Trophoblast cell (in vitro differentiated cells and primary cell): ENCODE results near the gene EP400.

Experiments
- DNase-seq, 2 donors: peaks; one replicate each; pipeline ENCODE4 v3.0.0-alpha.2; 2016
- H2AFZ ChIP-seq: 2 replicates; pipeline ENCODE4 v1.6.1; 2013; ENCODE audit warnings: low read length, moderate library complexity, mild to moderate bottlenecking; ENCODE audit not compliant: insufficient read depth, poor library complexity
- H2AK5ac ChIP-seq: 2 replicates; pipeline ENCODE4 v1.6.1; 2013; ENCODE audit warnings: mild to moderate bottlenecking, low read length
- H2BK120ac ChIP-seq: 2 replicates; pipeline ENCODE4 v1.6.1; 2013; ENCODE audit warnings: low read length, mild to moderate bottlenecking, moderate library complexity; ENCODE audit not compliant: insufficient read depth, poor library complexity
- H2BK12ac ChIP-seq: 2 replicates; pipeline ENCODE4 v1.6.1; 2013; ENCODE audit warnings: mild to moderate bottlenecking, low read length, moderate library complexity
- H2BK5ac ChIP-seq: 2 replicates; pipeline ENCODE4 v1.6.1; 2013; ENCODE audit warnings: low read length, low read depth, moderate library complexity, mild to moderate bottlenecking; ENCODE audit not compliant: poor library complexity
- H3K14ac ChIP-seq: 2 replicates; pipeline ENCODE4 v1.6.1; 2013; ENCODE audit warnings: mild to moderate bottlenecking, low read length
- H3K18ac ChIP-seq: 2 replicates; pipeline ENCODE4 v1.6.1; 2013; ENCODE audit warnings: mild to moderate bottlenecking, low read length
- H3K23ac ChIP-seq: 2 replicates; pipeline ENCODE4 v1.6.1; 2013; ENCODE audit warnings: low read length
- H3K27ac ChIP-seq: 2 replicates; pipeline ENCODE4 v1.5.1; 2013; ENCODE audit warnings: low read depth, mild to moderate bottlenecking, inconsistent platforms, low read length, moderate library complexity
- H3K27me3 ChIP-seq: 2 replicates; pipeline ENCODE4 v1.6.1; 2013; ENCODE audit warnings: inconsistent platforms, mild to moderate bottlenecking, low read length, moderate library complexity; ENCODE audit not compliant: insufficient read depth
- H3K36me3 ChIP-seq, 2 experiments: 1 replicate in 1 of 2; 2 replicates in 1 of 2; pipeline ENCODE4 v1.6.1; 2013; ENCODE audit warnings: low read length in 2 of 2, mild to moderate bottlenecking in 2 of 2, moderate library complexity in 1 of 2; ENCODE audit not compliant: insufficient read depth in 2 of 2, control insufficient read depth in 1 of 2
- H3K4ac ChIP-seq: 2 replicates; pipeline ENCODE4 v1.6.1; 2013; ENCODE audit warnings: low read depth, mild to moderate bottlenecking, low read length, moderate library complexity
- H3K4me1 ChIP-seq, 2 experiments: 1 replicate in 1 of 2; 2 replicates in 1 of 2; pipeline ENCODE4 v1.6.1; 2013; ENCODE audit warnings: low read length in 2 of 2, mild to moderate bottlenecking in 2 of 2, moderate library complexity in 1 of 2; ENCODE audit not compliant: insufficient read depth in 2 of 2, control insufficient read depth in 1 of 2
- H3K4me2 ChIP-seq: 2 replicates; pipeline ENCODE4 v1.6.1; 2013; ENCODE audit warnings: inconsistent platforms, mild to moderate bottlenecking, low read length, moderate library complexity
- H3K4me3 ChIP-seq: 2 replicates; pipeline ENCODE4 v1.5.1; 2013; ENCODE audit warnings: mild to moderate bottlenecking, low read depth, low read length, inconsistent platforms
- H3K79me1 ChIP-seq: one replicate; pipeline ENCODE4 v1.6.1; 2013; ENCODE audit warnings: low read length
- H3K79me2 ChIP-seq: 2 replicates; pipeline ENCODE4 v1.6.1; 2013; ENCODE audit warnings: low read length, mild to moderate bottlenecking; ENCODE audit not compliant: control insufficient read depth, insufficient read depth, poor library complexity
- H3K9ac ChIP-seq: 2 replicates; pipeline ENCODE4 v1.6.1; 2013; ENCODE audit warnings: mild to moderate bottlenecking, low read length
- H3K9me3 ChIP-seq: 2 replicates; pipeline ENCODE4 v1.6.1; 2013; ENCODE audit warnings: low read depth, mild to moderate bottlenecking, control low read depth, inconsistent platforms, low read length; ENCODE audit not compliant: insufficient read depth
- H4K12ac ChIP-seq: 2 replicates; pipeline ENCODE4 v1.6.1; 2013; ENCODE audit warnings: low read depth, mild to moderate bottlenecking, low read length, moderate library complexity
- H4K8ac ChIP-seq: 2 replicates; pipeline ENCODE4 v1.6.1; 2013; ENCODE audit warnings: low read depth, mild to moderate bottlenecking, low read length, moderate library complexity
- H4K91ac ChIP-seq: one replicate; pipeline ENCODE4 v1.6.1; 2013; ENCODE audit warnings: low read depth, mild to moderate bottlenecking, low read length, moderate library complexity
- WGBS: extraction: QIAGEN DNeasy Blood & Tissue Kit; methylation state at CpG from one replicate; pipeline ENCODE4 v1.1.7; 2013; ENCODE audit warnings: missing lambda C conversion rate; ENCODE audit not compliant: insufficient read length, insufficient coverage; ENCODE audit errors: extremely low coverage; 5-methylcytosine and 5-hydroxymethylcytosine counted together

EP400 gene

GRCh38 chr12:131915823-131916222 lies 33.9 kb upstream of the EP400 start:
- Histone ChIP-seq H4K8ac (no peak overlapping the region), H3K79me1 (no peaks in the 10 kb centered on the region), H2BK5ac (no peak overlapping the region), H2AK5ac (no peak overlapping the region), H3K79me2 (no peaks in the 10 kb centered on the region), H3K23ac (no peak overlapping the region), H3K27me3 (no peaks in the 10 kb centered on the region), H3K4me1 (no peaks in the 10 kb centered on the region), H4K91ac (no peak overlapping the region), H2AFZ (no peak overlapping the region), H2BK120ac (no peak overlapping the region), H4K12ac (no peak overlapping the region), H3K4ac (no peak overlapping the region), H2BK12ac (no peak overlapping the region), H3K36me3 (peaks cover 92 to 96% of the 10 kb centered on the region in 2 experiments), H3K9ac (no peak overlapping the region), H3K18ac (no peak overlapping the region), H3K4me2 (no peak overlapping the region), H3K9me3 (peaks cover 5% of the 10 kb centered on the region), H3K4me3 (no peak overlapping the region), H3K27ac (no peak overlapping the region), H3K14ac (no peak overlapping the region)
- WGBS = no CpG with 5 or more reads among the region's 21 CpGs
- DNase-seq = no peak

- Histone ChIP-seq H2AK5ac (no peak overlapping the region), H3K14ac (no peak overlapping the region), H4K12ac (no peak overlapping the region), H3K9ac (no peak overlapping the region), H4K8ac (no peak overlapping the region), H3K9me3 (peaks cover 2% of the 10 kb centered on the region), H3K79me1 (no peaks in the 10 kb centered on the region), H4K91ac (no peak overlapping the region), H3K4me2 (no peak overlapping the region), H2BK12ac (no peak overlapping the region), H3K36me3 (peaks cover 92 to 96% of the 10 kb centered on the region in 2 experiments), H3K27me3 (no peaks in the 10 kb centered on the region), H3K23ac (no peak overlapping the region), H3K4ac (no peak overlapping the region), H2BK120ac (no peak overlapping the region), H3K4me3 (no peak overlapping the region), H3K27ac (no peak overlapping the region), H3K79me2 (no peaks in the 10 kb centered on the region), H3K4me1 (no peaks in the 10 kb centered on the region), H2AFZ (no peak overlapping the region), H3K18ac (no peak overlapping the region), H2BK5ac (no peak overlapping the region)
- DNase-seq = no peak
- no CpG with 5 or more reads among the region's 36 CpGs for WGBS
Observed at GRCh38 chr12:131916306-131917138, 33.2 kb upstream of the EP400 start.

- H2AK5ac ChIP-seq = no peak overlapping the region
- no peak overlapping the region for H4K8ac ChIP-seq
- H2BK12ac ChIP-seq = no peak overlapping the region
- H3K27me3 ChIP-seq = no peaks in the 10 kb centered on the region
- H3K4me2 ChIP-seq = no peak overlapping the region
- no peak overlapping the region for H3K4ac ChIP-seq
- no peak overlapping the region for H3K18ac ChIP-seq
- H3K36me3 ChIP-seq = peaks cover 92 to 96% of the 10 kb centered on the region in 2 experiments
- H2BK120ac ChIP-seq = no peak overlapping the region
- peaks cover 2% of the 10 kb centered on the region for H3K9me3 ChIP-seq
- H3K14ac ChIP-seq = no peak overlapping the region
- no peak overlapping the region for H2BK5ac ChIP-seq
- H3K4me1 ChIP-seq = no peaks in the 10 kb centered on the region
- H4K91ac ChIP-seq = no peak overlapping the region
- no peak overlapping the region for H3K4me3 ChIP-seq
- no peak overlapping the region for H3K27ac ChIP-seq
- no peaks in the 10 kb centered on the region for H3K79me2 ChIP-seq
- no peaks in the 10 kb centered on the region for H3K79me1 ChIP-seq
- no peak overlapping the region for H3K9ac ChIP-seq
- no peak overlapping the region for H4K12ac ChIP-seq
- WGBS = no CpG with 5 or more reads among the region's 31 CpGs
- no peak for DNase-seq
- no peak overlapping the region for H2AFZ ChIP-seq
- H3K23ac ChIP-seq = no peak overlapping the region
Observed at GRCh38 chr12:131917139-131917710, 32.5 kb upstream of the EP400 start.

GRCh38 chr12:131917711-131918306 lies 31.9 kb upstream of the EP400 start:
- Histone ChIP-seq H3K4me1 (no peaks in the 10 kb centered on the region), H2BK12ac (no peak overlapping the region), H3K79me2 (no peaks in the 10 kb centered on the region), H3K4me2 (no peak overlapping the region), H2BK120ac (no peak overlapping the region), H3K18ac (no peak overlapping the region), H3K4me3 (no peak overlapping the region), H3K36me3 (peaks cover 91 to 96% of the 10 kb centered on the region in 2 experiments), H3K27ac (no peak overlapping the region), H3K79me1 (no peaks in the 10 kb centered on the region), H3K23ac (no peak overlapping the region), H2BK5ac (no peak overlapping the region), H3K4ac (no peak overlapping the region), H2AFZ (no peak overlapping the region), H3K9ac (no peak overlapping the region), H3K27me3 (no peaks in the 10 kb centered on the region), H4K8ac (no peak overlapping the region), H2AK5ac (no peak overlapping the region), H4K91ac (no peak overlapping the region), H3K14ac (no peak overlapping the region), H3K9me3 (peaks cover 2% of the 10 kb centered on the region), H4K12ac (no peak overlapping the region)
- DNase-seq = no peak
- no CpG with 5 or more reads among the region's 18 CpGs for WGBS
